Measurements from ENCODE around the gene CPSF4. TPM values are rescaled to one million over a fixed set of nuclear protein-coding genes. Genes with fewer than 3 reads are reported as not detected.

Gene CPSF4
- total RNA-seq, 6 donors from 2014 or later = 23.0 to 49.2 (median 33.1) TPM

DNA sequence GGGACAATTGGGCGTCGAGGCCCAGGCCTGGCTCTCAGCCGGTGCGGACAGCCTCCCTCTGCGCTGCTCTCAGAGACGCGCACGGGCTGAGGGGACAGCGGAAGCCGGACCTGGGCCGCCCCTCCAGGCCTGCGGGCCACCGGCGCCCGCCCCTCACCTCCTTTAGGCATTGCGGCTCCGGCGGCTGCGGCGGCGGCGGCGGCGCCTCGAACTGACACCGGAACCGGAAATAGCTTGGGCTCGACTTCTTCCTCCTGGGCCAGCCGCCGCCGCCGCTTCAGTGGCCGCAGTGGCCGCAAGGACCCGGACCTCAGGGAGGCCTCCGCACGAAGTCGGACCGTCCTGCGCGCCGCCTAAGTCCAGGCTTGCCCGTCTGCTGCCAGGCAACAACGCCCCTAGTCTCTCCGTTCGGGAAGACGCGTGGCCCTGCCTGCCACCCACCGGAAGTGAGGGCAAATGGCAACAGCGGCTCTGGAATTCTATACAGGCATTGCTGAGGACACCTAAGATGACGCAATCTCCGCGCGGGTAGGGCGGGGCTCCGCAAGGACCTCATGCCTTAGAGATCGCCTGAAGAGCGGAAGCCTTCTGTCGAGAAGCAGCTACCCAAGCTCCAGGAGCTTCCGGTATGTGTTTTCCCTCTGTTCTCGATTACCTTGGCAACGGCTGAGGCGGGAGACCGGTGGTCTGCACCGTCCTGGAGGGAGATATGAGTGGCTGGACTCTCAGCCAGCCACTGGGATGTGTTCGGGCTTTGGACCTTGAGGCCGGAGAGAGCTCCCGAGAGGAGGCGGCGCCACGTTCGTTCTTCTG, 30.2 kb upstream of the CPSF4 start, which contains the start of the genes BUD31 and PDAP1:
Gene BUD31 (plus strand): TSS at position 591 of the 813 bp plus-strand sequence. CDS start 2,124 bp downstream, outside the sequence.
Gene PDAP1 (minus strand): TSS at position 219 of the 813 bp plus-strand sequence. CDS start 49 bp downstream, at position 170.
- peak within 1 kb of the TSS; percentile 98 to 99 (median 99) for H3K27ac ChIP-seq
- H3K4me3 ChIP-seq = peak within 1 kb of the TSS; percentile 84 to 98 (median 92)
- TF ChIP-seq EP300 (IDR thresholded peaks at IDR 0.05) = no peak
- TF ChIP-seq, protein P1, sequence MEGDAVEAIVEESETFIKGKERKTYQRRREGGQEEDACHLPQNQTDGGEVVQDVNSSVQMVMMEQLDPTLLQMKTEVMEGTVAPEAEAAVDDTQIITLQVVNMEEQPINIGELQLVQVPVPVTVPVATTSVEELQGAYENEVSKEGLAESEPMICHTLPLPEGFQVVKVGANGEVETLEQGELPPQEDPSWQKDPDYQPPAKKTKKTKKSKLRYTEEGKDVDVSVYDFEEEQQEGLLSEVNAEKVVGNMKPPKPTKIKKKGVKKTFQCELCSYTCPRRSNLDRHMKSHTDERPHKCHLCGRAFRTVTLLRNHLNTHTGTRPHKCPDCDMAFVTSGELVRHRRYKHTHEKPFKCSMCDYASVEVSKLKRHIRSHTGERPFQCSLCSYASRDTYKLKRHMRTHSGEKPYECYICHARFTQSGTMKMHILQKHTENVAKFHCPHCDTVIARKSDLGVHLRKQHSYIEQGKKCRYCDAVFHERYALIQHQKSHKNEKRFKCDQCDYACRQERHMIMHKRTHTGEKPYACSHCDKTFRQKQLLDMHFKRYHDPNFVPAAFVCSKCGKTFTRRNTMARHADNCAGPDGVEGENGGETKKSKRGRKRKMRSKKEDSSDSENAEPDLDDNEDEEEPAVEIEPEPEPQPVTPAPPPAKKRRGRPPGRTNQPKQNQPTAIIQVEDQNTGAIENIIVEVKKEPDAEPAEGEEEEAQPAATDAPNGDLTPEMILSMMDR (IDR thresholded peaks at IDR 0.05) = peak in 5 of 6 experiments; percentile 20 to 70 (median 67)
- peak; percentile 13 to 85 (median 84) for TF ChIP-seq POLR2A (IDR thresholded peaks at IDR 0.05)
- peak; percentile 93 to 95 for TF ChIP-seq POLR2AphosphoS5 (IDR thresholded peaks at IDR 0.05)
- no peaks in the 10 kb centered on the region for H3K9me3 ChIP-seq
- WGBS, 2 donors = 0 to 1% methylated on average over 7 to 25 of the region's 72 CpGs
- H3K36me3 ChIP-seq = peaks cover 11 to 49% (median 43%) of the 10 kb centered on the region in 4 donors
- peaks cover 29 to 40% (median 36%) of the 10 kb centered on the region in 4 donors for H3K4me1 ChIP-seq
- ATAC-seq (ENCODE audit: low FRiP score in 2 of 2) (peak; percentile 97), DNase-seq (peak; percentile 96 to 98)
- no peaks in the 10 kb centered on the region for H3K27me3 ChIP-seq

GRCh38 chr7:99409192-99409572, 29.6 kb upstream of the CPSF4 start:
- 0% methylated on average over 18 of the region's 18 CpGs for WGBS, 2 donors
- Histone ChIP-seq H3K4me3 (peak overlapping the region; percentile 84 to 98 (median 92)), H3K4me1 (peaks cover 29 to 40% (median 36%) of the 10 kb centered on the region in 4 donors), H3K27ac (peak overlapping the region; percentile 98 to 99 (median 99)), H3K27me3 (no peaks in the 10 kb centered on the region), H3K36me3 (peaks cover 17 to 47% (median 41%) of the 10 kb centered on the region in 4 donors), H3K9me3 (no peaks in the 10 kb centered on the region)
- TF ChIP-seq, protein P1 (IDR thresholded peaks at IDR 0.05) = no peak
- TF ChIP-seq EP300 (IDR thresholded peaks at IDR 0.05) (no peak), POLR2A (IDR thresholded peaks at IDR 0.05) (no peak), POLR2AphosphoS5 (IDR thresholded peaks at IDR 0.05) (no peak)
- DNase-seq (no peak), ATAC-seq (ENCODE audit: low FRiP score in 2 of 2) (no peak)

DNA sequence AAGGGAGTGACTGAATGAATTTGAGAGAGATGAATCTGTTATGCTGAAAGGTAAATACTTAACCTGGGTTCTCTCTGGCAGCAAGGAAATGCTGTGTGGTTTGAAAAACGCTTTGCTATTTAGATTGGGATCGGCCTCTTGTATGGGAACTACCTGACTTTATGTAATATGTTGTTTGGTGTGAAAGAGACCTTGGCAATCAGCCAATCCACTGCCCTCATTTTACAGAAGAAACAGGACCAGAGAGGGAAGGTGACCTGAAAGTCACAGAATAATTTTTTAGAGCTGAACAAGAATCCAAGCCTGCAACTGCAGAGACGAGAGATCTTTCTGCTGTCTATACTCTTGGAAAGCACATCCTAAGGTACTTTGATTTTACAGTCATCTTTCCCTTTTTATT, 28.9 kb upstream of the CPSF4 start:
- H3K9me3 ChIP-seq = no peaks in the 10 kb centered on the region
- no peak for DNase-seq
- H3K4me3 ChIP-seq = peak overlapping the region in 3 of 4 donors; percentile 84 to 98 (median 95)
- H3K27me3 ChIP-seq = no peaks in the 10 kb centered on the region
- ATAC-seq (ENCODE audit: low FRiP score in 2 of 2) = no peak
- WGBS, 2 donors = 30 to 33% methylated on average over 3 of the region's 3 CpGs
- peaks cover 29 to 40% (median 33%) of the 10 kb centered on the region in 4 donors for H3K4me1 ChIP-seq
- no peak for TF ChIP-seq POLR2AphosphoS5 (IDR thresholded peaks at IDR 0.05)
- TF ChIP-seq POLR2A (IDR thresholded peaks at IDR 0.05) = no peak
- TF ChIP-seq, protein P1 (IDR thresholded peaks at IDR 0.05) = no peak
- no peak for TF ChIP-seq EP300 (IDR thresholded peaks at IDR 0.05)
- peak overlapping the region; percentile 98 to 99 (median 99) for H3K27ac ChIP-seq
- H3K36me3 ChIP-seq = peaks cover 18 to 47% (median 38%) of the 10 kb centered on the region in 4 donors

GRCh38 chr7:99410635-99411034, 28.1 kb upstream of the CPSF4 start:
- Histone ChIP-seq H3K4me1 (peaks cover 27 to 38% (median 31%) of the 10 kb centered on the region in 4 donors), H3K4me3 (no peak overlapping the region), H3K36me3 (peaks cover 21 to 53% (median 44%) of the 10 kb centered on the region in 4 donors), H3K9me3 (no peaks in the 10 kb centered on the region), H3K27ac (no peak overlapping the region), H3K27me3 (no peaks in the 10 kb centered on the region)
- DNase-seq (no peak), ATAC-seq (ENCODE audit: low FRiP score in 2 of 2) (no peak)
- 96 to 100% methylated on average over 2 of the region's 2 CpGs for WGBS, 2 donors
- no peak for TF ChIP-seq EP300 (IDR thresholded peaks at IDR 0.05)
- TF ChIP-seq POLR2AphosphoS5 (IDR thresholded peaks at IDR 0.05) = no peak
- TF ChIP-seq, protein P1 (IDR thresholded peaks at IDR 0.05) = no peak
- no peak for TF ChIP-seq POLR2A (IDR thresholded peaks at IDR 0.05)
